OCI-LY3 (cell line): Measurements from ENCODE around the gene ZNF692.

ENCODE experiments used
- CTCF ChIP-seq: fragments of 200-600, 300-600 bp; sonication (generic); IDR thresholded peaks from 2 replicates; pipeline ENCODE4 v1.5.1; 2014; ENCODE audit warnings: antibody characterized with exemption, low read length, low read depth
- EZH2phosphoT487 ChIP-seq: fragments of 200-600 bp; shearing (Covaris generic); IDR thresholded peaks from 2 replicates; pipeline ENCODE4 v1.6.1; 2018; ENCODE audit warnings: antibody characterized with exemption, mixed run types, low read depth

DNA sequence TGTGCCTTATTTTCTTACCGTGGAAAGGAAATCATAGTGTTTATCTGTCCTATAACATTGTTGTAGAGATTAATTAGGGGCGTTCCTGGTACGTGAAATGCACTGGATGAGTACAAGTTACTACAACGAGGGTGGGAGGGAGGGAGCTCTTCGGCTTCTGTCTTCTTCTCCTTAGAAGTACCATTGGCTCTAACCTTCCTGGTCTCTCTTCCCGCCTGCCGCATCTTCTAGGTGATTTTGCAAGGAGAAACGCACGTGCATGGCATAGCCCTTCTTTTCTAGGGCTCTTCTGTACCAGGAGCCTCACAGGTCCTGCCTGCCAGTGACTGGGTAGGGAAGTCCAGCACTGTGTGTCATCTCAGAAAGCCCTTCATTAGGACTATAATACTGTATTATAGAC is 50.0 kb downstream of the ZNF692 start:
- no peak for TF ChIP-seq CTCF
- no peak for TF ChIP-seq EZH2phosphoT487
